ENCODE data around the gene FGFR4.

DNA sequence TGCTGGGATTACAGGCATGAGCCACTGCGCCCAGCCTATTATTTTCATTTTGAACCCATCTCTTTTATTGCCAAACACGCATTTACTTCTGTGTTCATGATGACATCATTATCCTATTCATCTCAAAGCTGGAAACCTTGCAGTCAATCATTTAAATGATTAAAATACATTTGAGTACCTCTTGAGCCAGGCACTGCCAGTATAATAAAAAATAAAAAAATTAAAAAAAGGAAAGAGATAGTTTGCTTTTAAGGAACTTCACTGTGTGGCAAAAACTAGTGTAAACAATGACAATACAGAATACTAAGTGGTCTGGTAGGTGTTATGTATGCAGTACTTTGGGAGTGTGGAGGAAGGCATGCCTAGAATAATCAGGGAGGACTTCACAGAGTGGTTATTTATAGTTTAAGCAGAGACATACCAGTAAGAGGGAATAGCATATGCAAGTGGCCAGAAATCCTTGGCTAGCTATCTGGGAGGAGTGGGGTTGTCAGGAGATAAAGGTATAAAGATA is 55.4 kb downstream of the FGFR4 start:
- TF ChIP-seq POLR2A (IDR thresholded peaks at IDR 0.05; ENCODE audit: low read depth, low read length) (no peak), POLR2AphosphoS5 (IDR thresholded peaks at IDR 0.05; ENCODE audit: low read depth, low read length) (no peak)

Measured in GM12892 (cell line).